NAMALWA (cell line): ENCODE results near the gene KLK12.

Experiments
- DNase-seq: peaks from one replicate; pipeline ENCODE4 v3.0.0-alpha.2; 2015; ENCODE audit warnings: low spot score

KLK12 gene

DNA sequence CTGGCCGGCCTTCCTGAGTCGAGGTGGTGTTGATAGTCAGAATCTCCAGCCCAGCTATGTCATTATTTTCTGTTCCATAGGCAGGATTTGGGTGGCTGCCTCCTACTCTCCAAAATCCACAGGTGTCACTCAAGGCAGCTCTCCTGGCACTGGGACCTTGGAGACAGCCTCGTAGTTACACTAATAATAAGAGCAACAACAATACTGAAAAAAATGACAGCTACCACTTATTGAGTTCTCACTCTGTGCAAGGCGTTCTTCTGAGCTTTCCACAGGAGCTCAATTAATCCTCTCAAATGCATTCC, 12.2 kb upstream of the KLK12 start:
- no peak for DNase-seq

DNA sequence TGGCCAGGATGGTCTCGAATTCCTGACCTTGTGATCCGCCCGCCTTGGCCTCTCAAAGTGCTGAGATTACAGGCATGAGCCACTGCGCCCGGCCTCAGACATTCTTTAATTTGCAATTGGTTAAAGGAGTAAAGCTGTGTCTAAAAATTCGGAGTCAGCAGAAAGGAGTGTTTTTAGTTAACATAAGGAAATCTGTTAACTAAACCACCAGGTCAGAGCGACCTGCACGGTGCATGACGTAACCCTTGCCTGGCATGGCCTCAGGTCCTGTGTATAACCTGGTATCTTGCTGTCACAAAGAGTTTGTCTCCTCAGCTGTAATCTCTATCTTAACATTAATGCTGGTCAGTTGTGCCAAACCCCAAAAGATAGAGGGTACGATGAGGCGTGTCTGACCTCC, 9.5 kb upstream of the KLK12 start:
- no peak for DNase-seq

DNA sequence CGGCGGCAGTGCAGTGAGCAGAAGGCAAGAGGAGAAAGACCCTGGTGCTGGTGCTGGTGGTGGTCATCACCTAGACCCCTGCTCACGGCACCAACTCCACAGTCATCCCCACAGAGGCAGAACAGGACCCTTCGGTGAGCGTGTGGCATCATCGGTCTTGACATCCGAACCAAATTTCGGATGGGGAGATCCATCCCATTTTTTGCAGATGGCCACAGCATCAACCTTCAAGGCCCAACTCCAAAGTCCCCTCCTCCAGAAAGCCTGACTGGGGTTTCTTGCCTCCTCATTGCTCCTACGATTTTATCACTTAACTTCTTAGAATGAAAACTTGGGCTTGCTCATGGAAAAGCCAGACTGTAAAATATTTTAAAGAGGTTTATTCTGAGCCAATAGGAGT, 8.7 kb upstream of the KLK12 start:
- no peak for DNase-seq

DNA sequence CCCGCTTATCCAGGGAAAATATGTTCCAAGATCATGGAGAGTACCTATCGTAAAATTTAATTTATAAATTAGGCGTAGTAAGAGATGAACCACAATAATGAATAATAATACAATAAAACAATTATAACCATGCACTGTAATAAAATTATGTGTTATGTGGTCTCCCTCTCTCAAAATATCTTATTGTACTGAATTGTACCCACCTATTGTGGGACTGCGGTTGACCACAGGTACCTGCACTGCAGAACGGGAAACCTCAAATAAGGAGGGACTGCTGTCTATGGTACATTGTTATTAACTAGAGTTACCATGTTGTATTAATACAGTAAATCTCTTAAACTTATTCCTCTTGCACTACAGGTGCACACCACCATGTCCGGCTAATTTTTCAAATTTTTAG, 5.3 kb upstream of the KLK12 start:
- DNase-seq, result no peak

DNA sequence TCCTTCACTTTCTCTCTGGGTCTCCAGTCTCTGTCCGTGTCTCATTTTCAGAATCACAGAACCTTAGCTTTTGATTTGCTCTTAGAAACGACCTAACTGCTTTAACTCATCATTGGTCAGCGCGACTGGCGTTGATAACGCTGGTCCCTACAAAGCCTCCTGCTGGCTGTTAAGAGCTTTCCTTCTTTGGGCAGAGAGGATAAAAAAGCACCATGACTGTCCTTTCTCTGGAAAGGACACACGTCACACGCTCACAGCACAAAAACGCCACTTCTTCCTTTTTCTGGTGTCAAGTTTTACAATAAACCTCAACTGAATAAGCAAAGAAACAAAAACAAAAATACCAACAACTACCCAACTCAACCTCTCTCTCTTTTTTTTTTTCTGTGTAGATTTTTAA, 1.7 kb upstream of the KLK12 start:
- no peak for DNase-seq

DNA sequence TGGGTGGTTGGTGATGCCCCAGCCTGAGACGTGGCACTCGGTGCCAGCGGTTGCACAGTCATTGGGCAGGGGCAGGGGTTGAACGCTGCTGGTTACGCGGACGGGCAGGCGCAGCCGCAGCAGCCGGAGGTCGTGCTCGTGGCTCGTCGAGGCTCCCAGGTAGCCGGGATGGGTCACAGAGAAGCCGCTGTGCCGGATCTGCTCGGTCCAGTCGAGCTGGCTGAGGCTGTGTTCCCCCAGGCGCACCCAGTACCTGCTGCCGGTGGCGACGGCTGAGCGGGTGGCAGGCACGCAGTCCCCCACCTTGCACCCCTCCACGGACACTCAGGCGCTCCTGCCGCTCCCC, 2.9 kb downstream of the KLK12 start:
- no peak for DNase-seq

DNA sequence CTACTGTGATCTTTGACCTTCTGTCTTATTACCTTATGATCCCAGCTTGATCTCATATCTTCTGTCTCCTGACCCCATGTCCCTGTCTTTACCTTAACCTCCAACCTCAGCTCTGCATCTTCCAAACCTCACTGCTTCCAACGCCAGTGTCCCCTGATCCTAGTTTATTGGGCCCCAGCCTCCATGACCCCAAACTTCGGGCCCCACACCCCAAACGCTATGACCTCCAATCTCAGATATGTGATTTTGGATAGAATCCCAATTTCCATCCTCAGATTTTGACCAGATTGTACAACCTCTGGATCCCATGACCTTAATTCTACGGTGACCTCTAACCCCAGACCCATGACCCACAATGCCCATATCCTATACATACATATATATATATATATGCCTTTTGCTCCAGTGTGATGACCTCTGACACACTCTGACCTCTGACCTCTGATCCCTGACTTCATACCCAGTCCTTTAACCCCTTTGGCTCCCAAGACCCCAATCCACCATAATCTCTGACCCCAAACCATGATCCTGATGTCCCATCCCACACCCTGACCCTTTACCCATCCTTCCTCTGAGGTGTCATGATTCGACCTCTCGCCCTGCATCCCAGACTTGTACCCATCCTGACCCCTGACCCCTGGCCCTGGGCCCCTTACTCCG, 3.5 kb downstream of the KLK12 start:
- DNase-seq, result no peak

DNA sequence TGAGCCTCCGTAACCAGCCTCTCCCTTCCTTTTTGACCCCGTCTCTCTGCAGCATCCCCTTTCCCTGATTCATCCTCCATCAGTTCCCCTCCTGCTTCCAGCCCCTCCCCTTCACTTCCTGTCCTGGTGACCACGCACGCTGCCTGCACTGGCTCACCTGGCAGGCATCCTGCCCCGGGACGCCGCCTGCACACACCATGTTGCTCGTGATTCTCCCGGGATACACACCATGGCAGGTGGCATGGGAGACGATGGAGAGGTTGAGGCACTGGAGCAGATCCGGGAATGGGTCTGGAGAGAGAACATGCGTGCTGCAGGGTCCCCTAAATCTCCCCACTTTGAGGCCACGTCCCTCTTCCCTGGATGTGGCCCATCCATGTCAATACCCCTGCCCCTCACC, 4.2 kb downstream of the KLK12 start:
- no peak for DNase-seq

DNA sequence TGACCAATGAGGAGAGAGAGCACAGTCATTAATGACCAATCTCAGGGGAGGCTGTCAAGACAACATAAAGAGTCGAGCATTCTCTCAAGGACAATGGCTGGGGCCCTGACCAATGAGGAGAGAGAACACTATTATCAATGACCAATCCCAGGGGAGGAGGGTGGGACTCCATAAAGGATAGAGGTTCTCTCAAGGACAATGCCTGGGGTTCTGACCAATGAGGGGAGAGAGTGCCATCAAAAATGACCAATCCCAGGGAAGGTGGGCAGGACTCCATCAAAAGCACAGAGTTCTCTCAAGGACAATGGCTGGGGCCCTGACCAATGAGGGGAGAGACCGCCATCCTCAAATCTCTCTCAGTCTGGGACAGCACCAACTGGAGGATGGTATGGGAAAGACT, 5.1 kb downstream of the KLK12 start:
- DNase-seq, result peak; percentile 51

DNA sequence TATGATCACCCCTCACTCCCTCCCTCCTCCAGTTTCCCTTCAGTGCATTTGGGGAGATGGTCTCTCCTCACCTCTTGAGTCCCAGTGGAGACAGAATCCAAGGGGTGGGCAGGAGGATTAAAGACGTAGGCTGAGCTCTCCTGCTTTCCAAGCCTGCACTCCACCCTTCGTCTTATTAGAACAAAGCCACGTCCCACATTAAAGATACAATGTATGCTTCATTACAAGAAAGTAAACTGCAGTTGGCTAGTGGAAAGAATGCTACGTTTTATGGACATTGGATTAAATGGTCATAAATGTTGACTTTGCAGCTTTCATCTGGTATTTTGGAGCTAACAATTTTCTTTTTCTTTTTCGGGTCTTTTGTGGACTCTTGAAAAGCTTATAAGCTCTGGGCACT, 6.9 kb downstream of the KLK12 start:
- no peak for DNase-seq

DNA sequence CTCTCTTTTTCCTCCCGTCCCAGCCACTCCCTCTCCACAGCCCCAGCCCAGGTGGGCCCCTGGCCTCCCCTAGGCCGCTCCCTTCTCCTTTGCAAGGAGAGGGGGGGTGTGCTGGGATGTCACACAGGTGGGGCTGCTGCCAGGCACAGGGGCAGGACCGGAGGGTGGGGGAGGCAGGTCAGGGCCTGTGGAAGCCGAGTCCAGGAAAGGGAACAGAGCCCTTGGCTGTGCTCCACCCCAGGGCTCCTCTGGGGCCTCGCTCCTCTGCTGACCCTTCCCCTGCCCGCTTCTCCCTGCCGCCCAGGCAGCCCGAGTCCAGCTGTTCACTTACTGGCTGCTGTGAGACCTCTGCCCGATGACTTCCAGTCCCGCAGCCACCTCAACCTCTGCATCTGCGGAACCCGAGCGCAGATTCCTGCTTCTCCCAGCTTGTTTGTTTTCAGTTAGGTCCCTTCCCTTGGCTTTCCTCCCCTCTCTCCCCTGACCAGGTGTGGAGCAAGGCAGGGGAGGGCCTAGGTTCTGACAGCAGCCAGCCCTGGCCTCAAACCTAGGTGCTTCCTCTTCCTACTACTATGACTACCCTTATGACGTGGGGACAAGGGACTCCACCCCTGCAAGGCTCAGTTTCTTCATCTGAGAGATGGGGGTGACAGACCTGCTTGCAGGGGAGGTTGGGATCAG, 7.5 kb downstream of the KLK12 start:
- no peak for DNase-seq

DNA sequence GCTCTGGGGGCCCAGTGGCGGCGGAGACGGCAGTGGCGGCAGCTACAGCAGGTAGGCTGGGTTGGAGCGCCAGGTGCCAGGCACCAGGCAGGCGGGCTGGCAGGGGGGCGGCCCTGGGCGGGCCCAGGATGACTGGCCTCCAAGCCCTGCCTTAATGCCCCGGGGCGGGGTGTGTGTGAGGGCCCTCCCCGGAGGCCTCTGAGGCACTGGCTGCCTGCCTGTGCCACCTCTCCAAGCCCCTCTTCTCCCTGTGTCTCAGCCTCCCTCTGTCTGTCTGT, 8.3 kb downstream of the KLK12 start, which contains the start of gene KLK11:
Gene KLK11 (minus strand): TSS at position 63 of the 278 bp plus-strand sequence. CDS start 985 bp downstream, outside the sequence.
- DNase-seq, result no peak

DNA sequence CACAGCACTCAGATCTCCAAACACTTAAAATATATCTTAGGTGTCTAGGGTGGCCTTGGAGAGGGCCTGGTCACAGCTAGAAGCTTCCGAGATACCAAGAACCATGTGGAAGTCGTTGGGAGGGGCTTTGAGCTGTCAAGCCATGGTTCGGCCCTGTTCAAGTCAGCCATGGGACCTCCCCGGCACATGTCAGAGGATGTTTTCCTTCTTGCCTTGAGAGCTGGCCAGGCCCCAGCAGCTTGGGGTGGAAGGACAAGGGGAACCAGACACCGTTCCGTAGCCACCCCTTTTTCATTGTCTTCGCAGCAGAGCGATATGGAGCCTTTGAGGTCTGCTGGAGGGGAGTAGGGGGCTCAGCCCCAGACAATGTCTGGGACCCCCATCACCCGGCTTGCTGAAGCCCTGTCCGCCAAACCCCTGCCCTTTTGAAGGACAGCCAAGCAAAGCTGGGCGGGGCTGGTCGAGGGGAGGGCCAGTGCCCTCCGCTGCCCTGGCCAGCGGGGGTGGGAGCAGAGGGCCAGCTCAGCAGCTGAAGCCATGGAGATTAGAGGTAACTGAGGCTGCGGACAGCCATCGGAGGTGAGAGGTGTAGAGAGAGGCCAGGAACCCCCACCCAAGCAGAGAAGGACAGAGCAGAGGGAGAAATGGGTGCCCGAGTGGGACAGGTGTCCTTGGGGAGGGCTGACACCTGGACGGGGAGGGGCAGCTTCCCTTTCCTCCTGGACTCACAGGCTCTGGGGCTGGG, 8.8 kb downstream of the KLK12 start:
- no peak for DNase-seq

DNA sequence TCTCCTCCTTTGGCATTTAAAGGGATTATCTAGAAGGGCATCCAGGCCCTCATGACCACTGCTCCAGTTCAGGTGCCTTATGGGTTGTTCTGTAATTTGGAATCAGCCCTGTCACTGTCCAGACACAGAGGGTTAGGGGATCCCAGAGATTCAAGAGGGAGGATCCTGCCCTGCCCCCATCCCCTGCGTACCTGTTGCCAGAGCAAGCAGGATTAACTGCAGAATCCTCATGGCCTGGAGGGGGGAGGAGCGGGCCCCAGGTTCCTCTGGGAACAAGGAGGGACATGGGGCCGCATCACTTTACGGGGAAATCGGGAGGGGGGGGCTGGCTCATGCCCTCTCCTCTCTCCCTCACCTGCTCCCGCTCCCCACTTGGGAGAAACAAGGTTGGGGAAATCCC, 9.4 kb downstream of the KLK12 start:
- no peak for DNase-seq

DNA sequence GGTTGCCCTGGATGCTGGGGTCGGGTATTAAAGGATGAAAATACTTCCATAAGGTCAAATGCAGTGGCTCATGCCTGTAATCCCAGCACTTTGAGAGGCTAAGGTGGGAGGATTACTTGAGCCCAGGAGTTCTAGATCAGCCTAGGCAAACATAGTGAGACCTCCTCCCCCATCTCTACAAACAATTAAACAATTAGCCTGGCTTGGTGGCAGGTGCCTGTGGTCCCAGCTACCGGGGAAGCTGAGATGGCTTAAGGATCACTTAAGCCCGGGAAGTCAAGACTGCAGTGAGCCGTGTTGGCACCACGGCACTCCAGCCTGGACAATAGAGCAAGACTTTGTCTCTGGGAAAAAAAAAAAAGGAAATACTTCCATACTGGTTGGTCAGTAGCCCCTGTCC, 9.9 kb downstream of the KLK12 start:
- DNase-seq, result no peak

DNA sequence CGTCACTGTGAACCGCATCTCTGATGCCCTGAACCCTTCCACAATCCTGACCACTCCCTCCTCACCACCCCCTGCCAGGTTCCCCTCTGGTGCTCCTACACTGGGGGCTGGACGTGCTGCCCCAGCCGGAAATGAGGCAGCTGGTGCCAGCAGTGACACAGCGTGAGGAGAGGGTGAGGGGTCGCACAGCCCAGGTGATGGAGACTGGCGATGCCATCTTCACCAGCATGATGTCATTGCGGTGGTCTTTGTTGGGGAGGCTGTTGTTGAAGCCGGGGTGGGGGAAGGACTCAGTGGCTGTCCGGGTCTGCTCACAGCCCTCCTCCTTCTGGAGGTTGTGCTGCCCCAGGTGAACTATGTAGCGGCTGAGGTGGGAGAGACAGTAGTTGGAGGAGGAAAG, 10.9 kb downstream of the KLK12 start:
- DNase-seq, result no peak

DNA sequence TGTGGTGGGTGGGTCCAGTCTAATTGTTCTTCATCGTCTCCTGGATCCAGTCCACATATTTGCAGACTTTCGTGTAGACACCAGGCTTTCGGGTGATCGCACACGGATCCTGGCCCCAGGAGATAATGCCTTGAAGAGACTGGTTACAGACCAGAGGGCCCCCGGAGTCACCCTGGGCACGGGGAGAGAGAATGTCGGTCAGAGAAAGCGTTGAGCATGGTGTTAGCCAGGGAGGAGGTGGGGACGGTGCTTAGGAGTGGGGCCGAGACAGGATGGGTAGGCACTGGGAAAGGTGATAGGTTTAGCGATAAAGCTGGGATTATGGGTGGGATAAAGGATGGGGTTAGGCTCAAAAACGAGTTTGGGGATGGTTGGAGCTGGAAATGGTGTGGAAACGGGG, 12.3 kb downstream of the KLK12 start:
- DNase-seq, result no peak

DNA sequence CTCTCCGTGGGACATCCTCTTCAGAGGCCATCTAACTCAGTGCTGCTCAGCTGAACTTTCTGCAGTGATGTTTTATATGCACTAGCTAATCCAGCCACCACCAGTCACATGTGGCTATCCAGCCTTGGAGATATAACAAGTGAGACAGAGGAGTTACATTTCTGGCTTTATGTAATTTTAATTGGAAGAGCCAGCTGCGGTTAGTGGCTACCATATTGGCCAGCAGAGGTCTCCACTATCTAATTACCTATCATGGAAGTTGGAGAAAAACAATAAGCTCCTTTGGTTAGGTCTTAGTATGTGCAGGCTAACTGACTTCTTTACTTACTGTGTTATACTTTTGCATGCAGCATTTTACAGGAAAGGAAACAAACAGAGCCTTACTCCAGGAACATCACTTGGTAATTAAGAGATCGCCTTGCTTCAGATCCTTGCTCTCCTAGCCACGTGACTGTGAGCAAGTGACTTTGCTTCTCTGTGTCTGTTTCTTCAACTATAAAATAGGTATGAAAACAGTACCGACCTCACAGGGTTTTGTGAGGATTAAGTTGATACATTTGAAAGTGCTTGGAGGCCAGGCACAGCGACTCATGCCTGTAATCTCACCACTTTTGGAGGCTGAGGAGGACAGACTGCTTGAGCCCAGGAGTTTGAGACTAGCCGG, 13.7 kb downstream of the KLK12 start:
- DNase-seq, result peak; percentile 58

DNA sequence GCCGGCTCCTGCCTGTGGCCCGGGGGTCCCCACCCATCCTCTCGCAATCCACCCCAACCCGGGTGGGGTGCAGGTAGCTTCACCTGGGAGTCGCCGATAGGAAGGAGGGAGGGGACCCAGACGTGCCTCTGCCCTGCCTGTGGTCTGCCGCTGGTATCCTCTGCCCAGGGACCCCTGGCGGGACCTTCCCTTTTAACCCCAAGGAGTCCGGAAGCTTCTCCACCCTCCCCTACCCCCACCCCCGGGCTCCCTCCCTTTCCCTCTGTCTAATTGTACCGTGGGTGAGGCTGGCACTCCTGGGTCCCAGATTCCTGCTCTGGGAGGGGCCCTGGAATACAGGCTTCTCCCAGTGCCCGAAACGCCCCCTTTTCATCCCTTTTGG, 15.3 kb downstream of the KLK12 start, which contains the start of gene KLK10:
Gene KLK10 (minus strand): TSS at position 166 of the 382 bp plus-strand sequence. CDS start 579 bp downstream, outside the sequence.
- DNase-seq, result no peak

DNA sequence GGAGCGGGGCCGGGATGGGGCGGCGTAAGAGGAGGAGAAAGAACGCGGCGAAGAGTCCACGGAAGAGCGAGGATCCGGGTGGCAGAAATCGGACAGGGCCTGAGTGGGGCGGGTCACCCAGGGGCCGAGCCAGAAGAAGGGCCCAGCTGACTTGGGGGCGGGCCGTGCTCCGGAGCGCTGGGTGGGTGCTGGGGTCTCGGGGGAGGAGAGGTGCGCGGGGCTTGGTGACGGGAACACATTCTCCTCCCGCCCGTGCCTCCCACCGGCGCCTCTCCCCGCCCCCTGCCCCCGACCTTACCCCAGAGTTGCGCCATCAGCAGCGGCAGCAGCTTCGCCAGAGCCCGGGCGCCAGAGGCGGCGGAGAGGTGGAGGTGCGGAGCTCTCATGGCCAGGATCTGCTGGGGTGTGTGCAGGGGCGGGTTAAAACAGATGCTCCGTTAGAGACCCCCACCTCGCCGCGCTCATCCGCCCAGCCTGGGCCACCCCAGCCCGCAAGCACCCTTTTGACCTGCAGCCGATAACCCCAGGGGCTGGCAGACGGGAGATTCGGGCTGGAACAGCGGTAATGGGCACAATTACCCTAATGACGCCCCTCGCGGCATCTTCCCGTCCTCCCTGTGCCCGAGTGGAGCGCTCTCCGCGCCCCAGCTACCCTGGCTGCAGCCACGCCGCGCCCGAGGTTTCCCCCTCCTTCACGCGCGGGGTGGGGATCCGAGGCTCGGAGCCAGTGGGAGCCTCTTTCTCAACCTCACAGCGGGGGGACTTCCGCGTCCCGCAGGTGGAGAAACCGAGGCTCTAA, 15.9 kb downstream of the KLK12 start:
- no peak for DNase-seq

DNA sequence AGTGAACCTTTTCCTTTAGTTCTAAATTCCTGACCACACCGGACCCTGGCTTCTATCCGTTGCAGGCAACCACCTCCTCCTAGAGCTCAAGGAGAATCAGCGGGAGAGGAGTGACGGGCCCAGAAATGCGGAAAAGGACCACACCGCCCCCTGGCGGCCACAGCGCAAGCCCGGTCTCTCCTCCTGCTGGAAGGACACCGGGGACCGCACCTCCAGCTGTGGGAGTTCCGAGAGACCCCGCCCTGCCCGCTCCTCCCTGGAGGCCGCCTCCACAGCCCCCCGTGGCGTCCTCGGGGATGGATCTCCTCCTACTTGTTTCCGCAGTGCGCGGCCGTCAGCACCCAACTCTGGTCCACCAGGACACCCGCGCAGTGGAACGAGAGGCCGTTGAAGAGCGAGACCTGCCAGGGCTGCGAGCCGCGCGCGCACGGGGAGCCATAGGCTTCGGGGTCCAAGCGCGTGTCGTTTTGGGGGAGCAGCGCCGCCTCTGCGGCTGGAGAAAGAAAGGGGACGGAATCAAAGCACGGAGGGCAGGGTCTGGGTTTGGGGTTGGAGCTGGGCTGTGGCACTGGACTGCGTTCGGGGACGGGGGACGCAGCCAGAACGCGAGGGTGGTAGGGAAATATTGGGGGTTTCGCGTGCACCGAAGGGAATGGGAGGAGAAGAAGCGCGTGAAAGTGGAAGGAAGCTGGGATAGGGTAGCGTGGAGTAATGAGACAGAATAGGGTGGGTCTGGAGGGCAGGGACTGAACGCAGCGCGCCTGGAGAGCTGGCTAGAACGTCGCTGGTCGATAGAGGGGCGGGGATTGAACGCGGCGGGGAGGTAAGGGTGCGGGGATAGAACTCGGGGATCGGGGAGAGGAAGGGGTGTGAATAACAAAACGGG, 17.8 kb downstream of the KLK12 start:
- DNase-seq, result no peak
